Stimulated activated CD8-positive, alpha-beta memory T cell treated with anti-CD3 and anti-CD28 coated beads, Interleukin-12 subunit alpha, Interleukin-12 subunit beta, amount 100 ng/mL, for 4 hours (primary cell): ENCODE data around the gene CASK.
"Not testable (repeated sequence)": the region's sequence is repeated elsewhere in the genome, so short reads cannot be mapped to it uniquely, and the experiment has no call there.

Experiments used
- DNase-seq: peaks from one replicate; pipeline ENCODE4 v3.0.0-alpha.2; 2020; ENCODE audit warnings: low read depth

The CASK gene

GRCh38 chrX:41515376-41515775, 408.0 kb downstream of the CASK start:
- DNase-seq: no peak

GRCh38 chrX:41514179-41514578, 409.2 kb downstream of the CASK start:
- no peak for DNase-seq

GRCh38 chrX:41512853-41513252, 410.5 kb downstream of the CASK start:
- DNase-seq: not testable (repeated sequence)

- DNase-seq: no peak
Observed at GRCh38 chrX:41512394-41512793, 411.0 kb downstream of the CASK start.

GRCh38 chrX:41507919-41508318, 415.4 kb downstream of the CASK start:
- no peak for DNase-seq

- no peak for DNase-seq
Observed at GRCh38 chrX:41502004-41502403, 421.4 kb downstream of the CASK start.

- DNase-seq: no peak
Observed at GRCh38 chrX:41499984-41500383, 423.4 kb downstream of the CASK start.

- DNase-seq: no peak
Observed at GRCh38 chrX:41499195-41499594, 424.2 kb downstream of the CASK start.

- DNase-seq: no peak
Observed at GRCh38 chrX:41491267-41492004, 431.9 kb downstream of the CASK start.

- DNase-seq: no peak
Observed at GRCh38 chrX:41490446-41490845, 432.9 kb downstream of the CASK start.

GRCh38 chrX:41482154-41482850, 441.1 kb downstream of the CASK start:
- no peak for DNase-seq

GRCh38 chrX:41481264-41482109, 441.9 kb downstream of the CASK start:
- no peak for DNase-seq

- no peak for DNase-seq
Observed at GRCh38 chrX:41480508-41481260, 442.7 kb downstream of the CASK start.

GRCh38 chrX:41478381-41478911, 444.9 kb downstream of the CASK start:
- DNase-seq: no peak

GRCh38 chrX:41475591-41476241, 447.6 kb downstream of the CASK start:
- DNase-seq: no peak

- no peak for DNase-seq
Observed at GRCh38 chrX:41475191-41475590, 448.2 kb downstream of the CASK start.

- DNase-seq: no peak
Observed at GRCh38 chrX:41474726-41475100, 448.6 kb downstream of the CASK start.

- DNase-seq: no peak
Observed at GRCh38 chrX:41473936-41474725, 449.2 kb downstream of the CASK start.

GRCh38 chrX:41472231-41472815, 451.0 kb downstream of the CASK start:
- no peak for DNase-seq

GRCh38 chrX:41471786-41472185, 451.6 kb downstream of the CASK start:
- DNase-seq: no peak
